GM21737 (cell line): Measurements from ENCODE around the gene EXOSC7.
"Not testable (repeated sequence)": the region's sequence is repeated elsewhere in the genome, so short reads cannot be mapped to it uniquely, and the experiment has no call there.

Experiments used
- ATAC-seq: cut with Tn5 transposase; IDR thresholded peaks from one replicate; pipeline ENCODE4 v1.9.1; 2021; ENCODE audit warnings: mild to moderate bottlenecking, moderate library complexity; ENCODE audit not compliant: unreplicated experiment

EXOSC7 gene

GRCh38 chr3:44961888-44962287 is 14.2 kb upstream of the EXOSC7 start:
- ATAC-seq: no peak

GRCh38 chr3:44962621-44963393 is 13.2 kb upstream of the EXOSC7 start:
- ATAC-seq: no peak

GRCh38 chr3:44963571-44964325 is 12.3 kb upstream of the EXOSC7 start:
- ATAC-seq: no peak

- no peak for ATAC-seq
These were observed 10.9 kb upstream of the EXOSC7 start for GRCh38 chr3:44965165-44965564.

GRCh38 chr3:44966795-44967278 is 9.2 kb upstream of the EXOSC7 start:
- ATAC-seq: no peak

GRCh38 chr3:44968447-44968858 is 7.6 kb upstream of the EXOSC7 start:
- no peak for ATAC-seq

GRCh38 chr3:44969154-44969827 is 6.8 kb upstream of the EXOSC7 start:
- no peak for ATAC-seq

GRCh38 chr3:44969828-44970179 is 6.2 kb upstream of the EXOSC7 start:
- ATAC-seq: no peak

- ATAC-seq: no peak
These were observed 5.0 kb upstream of the EXOSC7 start for GRCh38 chr3:44970926-44971490.

- no peak for ATAC-seq
These were observed 1.6 kb upstream of the EXOSC7 start for GRCh38 chr3:44974416-44974815.

GRCh38 chr3:44981220-44981619 is 5.2 kb downstream of the EXOSC7 start:
- ATAC-seq: no peak

GRCh38 chr3:44981751-44982150 is 5.7 kb downstream of the EXOSC7 start:
- no peak for ATAC-seq

- no peak for ATAC-seq
These were observed 6.8 kb downstream of the EXOSC7 start for GRCh38 chr3:44982817-44983216.

GRCh38 chr3:44983484-44983941 is 7.5 kb downstream of the EXOSC7 start:
- no peak for ATAC-seq

GRCh38 chr3:44984335-44984734 is 8.3 kb downstream of the EXOSC7 start:
- ATAC-seq: no peak

GRCh38 chr3:44986330-44986729 is 10.3 kb downstream of the EXOSC7 start:
- ATAC-seq: not testable (repeated sequence)

GRCh38 chr3:44987332-44987731 is 11.3 kb downstream of the EXOSC7 start:
- ATAC-seq: no peak

- ATAC-seq: no peak
These were observed 12.0 kb downstream of the EXOSC7 start for GRCh38 chr3:44988073-44988472.

- no peak for ATAC-seq
These were observed 13.1 kb downstream of the EXOSC7 start for GRCh38 chr3:44989141-44989540.

GRCh38 chr3:44989636-44990373 is 13.8 kb downstream of the EXOSC7 start:
- no peak for ATAC-seq

GRCh38 chr3:44991326-44991725 is 15.3 kb downstream of the EXOSC7 start:
- ATAC-seq: no peak
